Right renal pelvis (tissue), 4 donors: ENCODE data around the gene KIRREL3. TPM values are rescaled to one million over a fixed set of nuclear protein-coding genes. Genes with fewer than 3 reads are reported as not detected.

ENCODE experiments used
- DNase-seq, 4 donors: peaks; one replicate each; pipeline ENCODE4 v3.0.0-alpha.2; 2013; ENCODE audit warnings: low read depth in 4 of 4, low spot score in 3 of 4, missing footprints in 1 of 4
- polyA plus RNA-seq, 4 donors: library from polyadenylated mRNA; unstranded; fragments of 120-200 nt; gene quantifications; one replicate each; pipeline ENCODE4 v1.2.1, GENCODE V29; 2013; ENCODE audit not compliant: insufficient read length in 4 of 4

Gene KIRREL3
- polyA plus RNA-seq, 4 donors = 1.4 to 2.3 (median 1.8) TPM

DNA sequence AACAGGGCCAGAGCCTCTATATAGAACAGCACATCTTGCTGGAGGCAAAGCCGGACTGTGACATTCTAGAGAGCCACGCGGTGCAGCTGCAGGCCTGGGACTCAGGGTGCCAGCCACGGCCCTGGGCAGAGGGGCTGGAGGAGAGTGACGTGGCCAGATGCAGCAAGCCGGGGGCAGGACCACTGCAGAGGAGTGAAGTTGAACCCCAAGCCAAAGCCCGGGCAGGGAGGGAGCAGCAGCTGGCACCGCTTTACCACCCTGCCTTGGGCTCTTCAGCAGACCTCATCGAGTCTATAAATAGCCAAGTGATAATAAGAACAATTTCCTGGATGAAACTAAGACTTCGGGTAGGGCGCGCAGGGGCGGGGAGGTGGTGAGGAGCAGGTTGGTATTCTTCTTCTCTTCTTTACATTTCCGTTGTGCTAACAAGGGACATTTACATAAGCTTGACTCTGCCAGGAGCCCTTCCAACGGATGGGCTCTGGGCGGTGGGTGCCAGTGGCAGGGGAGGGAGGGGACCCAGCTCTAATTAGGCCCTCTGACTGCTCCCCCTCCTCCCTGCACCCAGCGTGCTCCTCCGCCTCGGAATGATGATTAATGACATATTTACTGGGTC, 534.9 kb downstream of the KIRREL3 start:
- no peak for DNase-seq

DNA sequence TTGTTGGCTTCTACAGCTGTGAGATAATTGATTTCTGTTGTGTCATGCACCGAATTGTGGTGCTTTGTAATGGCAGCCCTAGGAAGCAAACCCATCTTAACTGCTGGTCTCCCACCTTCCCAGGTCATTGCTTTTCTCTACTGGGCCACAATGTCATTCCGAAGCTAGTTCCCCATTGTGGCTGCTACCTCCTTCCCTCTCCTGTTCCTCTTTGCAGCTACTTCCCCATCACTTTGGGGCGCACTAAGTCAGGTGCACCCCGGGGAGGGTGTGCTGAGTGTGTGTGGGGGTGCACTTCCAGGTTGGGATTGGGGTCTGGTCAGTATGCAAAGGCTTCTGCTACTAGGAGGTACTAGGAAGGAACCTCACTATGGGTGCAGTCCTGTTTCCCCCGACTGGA, 535.8 kb downstream of the KIRREL3 start:
- no peak for DNase-seq

DNA sequence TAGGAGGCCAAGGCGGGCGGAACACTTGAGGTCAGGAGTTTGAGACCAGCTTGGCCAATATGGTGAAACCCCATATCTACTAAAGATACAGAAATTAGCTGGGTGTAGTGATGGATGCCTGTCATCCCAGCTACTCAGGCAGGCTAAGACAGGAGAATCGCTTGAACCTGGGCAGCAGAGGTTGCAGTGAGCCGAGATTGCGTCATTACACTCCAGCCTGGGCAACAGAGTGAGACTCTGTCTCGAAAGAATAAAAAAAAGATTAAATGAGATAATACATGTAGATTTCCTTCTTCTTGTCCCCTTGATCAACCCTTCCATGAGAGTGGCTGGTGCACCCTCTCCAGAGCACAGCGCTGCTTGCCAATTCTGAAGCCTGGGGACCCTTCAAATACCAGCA, 538.1 kb downstream of the KIRREL3 start:
- no peak for DNase-seq

DNA sequence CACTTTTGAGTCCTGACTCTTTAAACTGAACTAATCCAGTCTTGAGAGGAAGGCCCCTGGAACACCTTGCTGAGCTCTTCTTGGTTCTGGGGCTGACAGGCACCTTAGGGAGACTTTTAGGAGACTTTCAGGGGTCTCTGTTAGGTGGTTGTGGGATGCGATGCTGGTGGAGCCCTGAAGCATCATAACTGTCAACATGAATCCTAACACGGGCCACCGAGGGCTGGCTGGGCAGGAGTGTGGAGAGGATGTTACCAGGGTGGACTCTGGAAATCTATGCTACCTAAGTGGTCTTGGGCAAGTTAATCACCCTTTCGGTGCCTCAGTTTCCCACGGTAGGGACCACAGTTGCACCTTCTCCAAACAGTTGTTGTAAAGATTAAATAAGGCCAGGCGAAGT, 538.6 kb downstream of the KIRREL3 start:
- no peak for DNase-seq

DNA sequence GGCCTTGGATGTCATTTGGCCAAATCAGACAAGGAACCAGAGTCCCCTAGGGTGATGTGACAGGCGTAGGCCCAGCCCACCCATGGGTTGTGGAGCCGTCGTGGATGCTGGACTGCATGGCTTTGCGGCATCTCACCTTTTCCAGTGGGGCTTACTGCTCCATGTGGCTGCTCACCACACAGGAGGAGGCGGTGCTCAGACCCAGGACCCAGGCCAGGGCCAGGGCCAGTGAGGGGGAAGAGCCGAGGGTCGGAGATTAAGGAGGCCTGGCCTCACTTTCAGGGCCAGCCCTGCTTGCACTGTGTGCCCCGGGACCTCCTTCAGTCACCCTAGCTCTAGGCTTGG, 539.5 kb downstream of the KIRREL3 start:
- no peak for DNase-seq

DNA sequence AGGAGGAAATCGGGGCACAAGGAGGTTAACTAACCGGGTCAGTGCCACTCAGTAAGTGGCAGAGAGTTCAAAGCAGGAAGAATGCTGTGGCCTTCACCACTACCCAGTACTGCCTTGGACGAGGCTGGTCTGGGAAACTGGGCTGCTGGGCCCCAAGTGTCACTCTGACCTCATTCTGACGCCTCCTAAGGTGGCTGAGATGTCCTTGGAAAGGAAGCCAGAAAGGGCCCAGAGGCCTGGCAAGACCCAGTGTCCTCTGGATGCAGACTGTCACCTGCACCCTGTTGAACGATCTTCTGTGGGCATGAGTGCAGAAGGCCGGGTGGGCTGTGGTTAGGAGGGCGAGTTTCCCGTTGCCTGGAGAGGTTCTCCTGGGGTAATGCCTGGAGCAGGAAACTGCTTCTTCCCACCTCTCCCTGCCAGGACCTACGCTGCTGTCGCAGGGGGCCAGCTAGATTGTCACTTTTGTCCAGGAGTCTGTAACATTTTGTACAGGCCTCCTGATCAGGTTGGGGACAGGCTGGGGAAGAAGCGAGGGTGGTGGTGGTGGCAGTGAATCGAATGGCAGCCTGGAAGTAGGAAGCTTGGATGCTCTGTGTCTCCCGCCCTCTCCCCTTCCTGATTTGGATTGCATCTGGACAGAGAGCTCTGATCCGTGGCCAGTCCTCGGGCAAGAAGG, 540.0 kb downstream of the KIRREL3 start:
- DNase-seq = no peak

DNA sequence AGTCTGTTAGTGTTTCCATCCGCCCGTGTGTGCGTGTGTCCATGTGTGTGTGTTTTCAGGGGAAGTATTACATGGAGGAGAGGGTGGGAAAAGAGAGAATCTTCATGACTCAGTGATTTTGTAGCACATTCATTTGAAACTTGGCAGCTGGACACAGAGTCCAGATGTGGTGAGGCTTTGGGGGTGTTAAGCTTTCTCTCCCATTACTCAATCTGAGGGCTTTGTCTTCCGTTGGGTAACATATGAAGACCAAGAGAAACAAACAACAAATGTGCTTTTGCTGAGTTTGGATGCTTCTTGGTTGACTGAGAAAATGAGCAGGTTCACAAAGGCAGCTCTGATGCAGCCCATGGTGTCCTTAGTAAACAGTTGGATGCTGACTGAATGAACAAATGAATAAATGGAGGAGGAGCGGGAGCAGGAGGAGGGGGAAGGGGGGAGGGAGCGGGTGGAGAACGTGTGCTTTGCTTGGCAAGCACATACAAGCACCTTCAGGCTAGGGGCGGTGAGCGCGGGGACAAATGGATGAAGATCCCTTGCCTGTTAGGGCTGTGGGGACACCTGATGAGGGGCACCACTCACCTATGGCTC, 540.8 kb downstream of the KIRREL3 start:
- peak in 1 of 4 donors; percentile 36 for DNase-seq

DNA sequence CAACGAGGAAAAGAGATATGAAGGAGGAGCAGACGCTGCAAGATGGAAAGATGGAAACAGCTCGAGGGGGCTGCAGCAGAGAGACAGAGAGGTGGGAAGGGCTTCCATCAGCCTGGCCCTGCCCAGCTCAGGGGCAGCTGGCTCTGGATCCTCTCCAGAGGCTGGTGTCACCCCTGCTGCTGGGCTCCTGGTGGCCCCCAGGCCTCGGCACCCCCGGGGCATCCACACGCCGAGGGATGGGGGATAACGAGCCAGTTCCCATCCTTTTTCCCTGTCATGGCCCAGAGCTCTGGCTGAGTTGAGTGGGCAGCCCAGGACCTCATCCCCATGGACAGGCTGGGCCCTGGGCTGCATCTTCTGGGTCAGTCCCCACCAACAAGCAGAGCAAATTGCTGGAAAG, 542.8 kb downstream of the KIRREL3 start:
- DNase-seq = no peak

DNA sequence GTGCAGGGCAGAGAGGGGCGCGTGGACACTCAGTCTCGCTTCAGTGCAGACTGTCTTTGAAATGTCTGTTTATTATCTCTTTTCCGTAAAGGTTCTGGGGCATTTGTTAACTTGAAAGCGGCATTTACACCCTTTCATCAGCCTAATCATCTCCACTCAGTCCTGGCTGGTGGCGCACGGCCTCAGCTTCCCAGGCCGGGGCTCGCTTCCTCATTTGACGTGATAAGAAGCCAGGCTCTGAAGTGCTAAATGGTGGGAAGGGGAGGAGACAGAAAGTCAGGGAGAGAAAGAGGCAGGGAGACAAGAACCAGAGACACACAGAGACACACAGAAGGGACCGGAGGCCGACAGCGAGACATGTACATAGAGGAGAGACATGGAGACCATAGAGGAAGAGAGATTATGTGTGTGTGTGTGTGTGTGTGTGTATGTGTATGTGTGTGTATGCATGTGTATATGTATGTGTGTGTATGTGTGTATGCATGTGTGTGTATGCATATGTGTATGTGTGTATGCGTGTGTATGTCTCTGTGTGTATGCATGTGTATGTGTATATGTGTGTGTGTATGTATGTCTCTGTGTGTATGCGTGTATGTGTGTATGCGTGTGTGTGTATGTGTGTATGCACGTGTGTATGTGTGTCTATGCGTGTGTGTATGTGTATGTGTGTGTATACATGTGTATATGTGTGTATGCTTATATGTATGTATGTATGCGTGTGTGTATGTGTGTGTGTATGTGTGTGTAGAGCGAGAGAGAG, 543.6 kb downstream of the KIRREL3 start:
- DNase-seq = no peak

DNA sequence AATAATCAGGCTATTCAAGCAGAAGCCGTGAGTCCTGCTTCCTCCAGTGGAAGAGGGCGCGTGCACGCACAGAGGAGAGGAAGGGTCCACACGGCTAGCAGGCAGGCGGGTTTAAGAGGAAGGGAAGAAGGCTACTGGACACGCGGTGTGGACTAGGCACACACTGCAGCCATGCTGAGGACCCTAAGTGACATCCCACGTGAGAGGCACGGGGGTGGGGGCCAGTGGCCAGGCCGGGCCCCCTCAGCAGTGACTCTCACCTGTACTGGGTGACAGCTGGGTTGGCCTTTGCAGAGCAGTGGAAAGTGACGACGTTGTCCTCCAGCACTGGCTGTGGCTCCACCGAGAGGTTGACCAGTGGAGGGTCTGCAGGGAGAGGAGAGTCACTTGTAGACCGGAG, 544.5 kb downstream of the KIRREL3 start:
- DNase-seq = no peak

DNA sequence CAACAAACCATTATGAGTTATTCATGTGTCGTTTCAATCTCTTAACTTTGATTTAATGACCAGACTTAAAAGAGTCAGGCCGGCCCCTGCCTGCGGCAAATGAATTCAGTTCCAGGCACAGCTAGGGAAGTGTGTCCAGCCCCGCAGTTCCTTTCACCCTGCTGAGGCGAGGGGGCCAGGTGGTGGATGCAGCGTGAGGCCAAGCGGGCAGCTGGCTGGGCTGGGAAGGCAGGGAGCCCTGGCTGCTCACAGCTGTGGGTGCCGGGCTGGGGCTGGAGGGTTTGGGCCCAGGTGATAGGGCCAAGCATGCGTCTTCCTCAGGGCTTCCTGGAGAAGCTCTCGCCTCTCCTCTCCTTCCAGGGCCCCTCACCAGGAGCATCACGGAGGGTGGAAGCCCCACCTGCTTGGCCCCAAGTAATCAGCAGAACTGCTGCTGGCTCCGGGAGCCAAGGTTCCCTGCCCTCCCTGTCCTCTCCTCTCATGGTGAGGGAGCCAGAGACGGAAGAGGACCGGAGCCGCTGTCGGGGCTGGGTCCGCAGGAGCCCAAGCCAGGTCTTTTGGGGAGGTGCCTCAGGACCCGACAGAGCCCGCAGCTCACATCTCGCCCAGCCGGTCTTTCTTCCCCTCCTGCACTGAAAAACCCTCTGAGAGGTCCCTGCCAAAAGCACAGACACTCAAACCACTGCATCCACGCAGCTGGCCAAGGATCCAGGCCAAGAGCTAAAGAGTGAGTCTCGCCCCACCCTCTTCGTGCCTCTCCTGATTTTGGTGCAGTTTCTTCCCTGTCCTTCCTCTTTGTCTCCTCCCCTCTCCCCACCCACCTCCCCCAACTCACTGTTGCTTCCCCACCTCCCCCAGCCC, 548.1 kb downstream of the KIRREL3 start:
- no peak for DNase-seq

DNA sequence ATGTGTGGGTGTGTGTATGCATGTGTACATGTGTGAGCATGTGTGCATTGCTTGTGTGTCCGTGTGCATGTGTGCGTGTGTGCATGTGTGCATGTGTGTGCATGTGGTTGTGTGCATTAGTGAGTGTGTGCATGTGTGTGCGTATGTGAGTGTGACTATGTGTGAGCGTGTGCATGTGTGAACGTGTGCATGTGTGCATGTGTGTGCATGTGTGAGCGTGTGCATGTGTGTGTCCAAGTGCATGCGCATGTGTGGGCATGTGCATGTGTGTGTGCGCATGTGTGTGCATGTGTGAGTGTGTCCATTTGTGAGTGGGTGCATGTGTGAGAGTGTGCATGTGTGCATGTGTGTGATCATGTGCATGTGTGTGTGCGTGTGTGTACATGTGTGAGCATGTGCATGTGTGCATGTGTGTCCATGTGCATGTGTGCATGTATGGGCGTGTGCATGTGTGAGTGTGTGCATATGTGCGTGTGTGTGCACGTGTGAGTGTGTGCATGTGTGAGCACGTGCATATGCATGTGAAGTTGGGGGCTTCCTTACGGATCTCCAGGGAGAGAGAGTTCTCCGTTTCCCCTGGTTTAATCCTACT, 549.3 kb downstream of the KIRREL3 start:
- DNase-seq = no peak

DNA sequence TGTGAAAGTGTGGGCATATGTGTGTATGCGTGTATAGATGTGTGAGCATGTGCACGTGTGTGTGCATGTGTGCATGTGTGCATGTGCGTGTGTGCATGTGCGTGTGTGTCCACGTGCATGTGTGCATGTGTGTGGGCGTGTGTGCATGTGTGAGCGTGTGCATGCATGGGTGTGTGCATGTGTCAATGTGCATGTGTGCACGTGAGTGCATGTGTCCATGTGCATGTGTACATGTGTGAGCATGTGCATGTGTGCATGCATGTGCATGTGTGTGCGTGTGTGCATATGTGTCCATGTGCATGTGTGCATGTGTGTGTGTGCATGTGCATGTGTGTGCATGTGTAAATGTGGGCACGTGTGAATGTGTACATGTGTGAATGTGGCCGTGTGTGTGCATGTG, 549.8 kb downstream of the KIRREL3 start:
- no peak for DNase-seq

DNA sequence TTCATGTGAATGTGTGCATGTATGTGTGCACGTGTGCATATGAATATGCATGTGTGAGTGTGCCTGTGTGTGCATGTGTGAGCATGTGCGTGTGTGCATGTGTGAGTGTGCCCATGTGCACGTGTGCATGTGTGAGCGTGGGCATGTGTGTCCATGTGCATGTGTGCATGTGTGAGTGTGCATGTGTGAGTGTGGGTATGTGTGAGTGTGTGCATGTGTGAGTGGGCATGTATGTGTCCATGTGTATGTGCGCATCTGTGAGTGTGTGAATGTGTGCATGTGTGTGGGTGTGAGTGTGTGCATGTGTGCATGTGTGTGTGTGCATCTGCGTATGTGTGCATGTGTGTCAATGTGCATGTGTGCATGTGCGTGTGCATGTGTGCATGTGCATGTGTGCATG, 550.4 kb downstream of the KIRREL3 start:
- DNase-seq = no peak

DNA sequence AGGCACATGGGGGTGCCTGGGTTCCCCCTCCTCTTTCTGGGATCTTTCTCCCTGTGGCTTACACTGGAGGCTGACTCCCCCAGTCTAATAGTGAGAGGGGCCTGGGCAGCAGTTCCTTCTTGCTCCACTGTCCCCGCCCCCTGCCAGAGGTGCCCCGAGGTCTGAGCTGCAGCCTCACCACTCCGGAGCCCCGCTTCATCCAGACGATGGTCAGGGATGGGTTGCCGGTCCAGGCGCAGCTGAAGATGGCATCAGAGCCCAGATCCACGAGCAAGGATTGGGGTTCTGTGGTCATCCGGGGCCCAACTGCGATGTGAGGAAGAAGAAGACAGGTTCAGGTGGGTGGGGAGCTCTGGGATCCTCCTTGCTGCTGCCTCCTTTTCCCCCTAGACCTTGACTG, 554.0 kb downstream of the KIRREL3 start:
- no peak for DNase-seq

DNA sequence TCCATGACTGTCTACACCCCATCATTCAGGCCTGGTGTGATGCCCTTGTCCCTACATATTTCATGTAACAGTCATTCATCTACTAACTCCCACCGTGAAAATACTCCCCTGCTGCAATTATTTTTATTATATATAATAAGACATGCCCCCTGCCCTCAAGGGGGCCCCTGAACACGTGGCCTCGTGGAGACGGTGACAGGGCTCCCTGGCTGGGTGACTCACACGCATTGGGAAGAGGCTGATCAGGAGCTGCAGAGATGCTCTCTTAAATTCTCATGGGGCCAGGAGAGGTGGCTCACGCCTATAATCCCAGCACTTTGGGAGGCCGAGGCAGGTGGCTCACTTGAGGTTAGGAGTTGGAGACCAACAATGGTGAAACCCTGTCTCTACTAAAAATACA, 556.5 kb downstream of the KIRREL3 start:
- no peak for DNase-seq

DNA sequence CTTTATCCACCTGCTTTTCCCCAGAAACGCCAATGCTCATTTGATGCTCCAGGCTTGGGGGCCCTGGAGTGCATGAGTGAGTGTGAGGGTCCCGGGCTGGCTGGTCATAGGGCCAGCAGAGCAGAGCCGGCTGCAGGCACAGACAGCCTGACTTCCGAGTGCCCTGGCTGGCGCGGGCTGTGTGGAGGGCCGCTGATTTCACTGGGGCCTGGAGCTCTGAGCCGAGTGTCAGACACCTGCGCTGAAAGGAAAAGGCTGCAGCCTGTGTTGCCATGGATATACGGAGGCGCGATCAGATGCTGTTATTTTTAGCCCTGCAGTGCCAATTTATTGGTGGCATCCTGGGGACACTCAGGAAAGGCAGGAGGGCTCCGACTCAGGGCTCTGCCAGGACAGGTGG, 557.5 kb downstream of the KIRREL3 start:
- no peak for DNase-seq

DNA sequence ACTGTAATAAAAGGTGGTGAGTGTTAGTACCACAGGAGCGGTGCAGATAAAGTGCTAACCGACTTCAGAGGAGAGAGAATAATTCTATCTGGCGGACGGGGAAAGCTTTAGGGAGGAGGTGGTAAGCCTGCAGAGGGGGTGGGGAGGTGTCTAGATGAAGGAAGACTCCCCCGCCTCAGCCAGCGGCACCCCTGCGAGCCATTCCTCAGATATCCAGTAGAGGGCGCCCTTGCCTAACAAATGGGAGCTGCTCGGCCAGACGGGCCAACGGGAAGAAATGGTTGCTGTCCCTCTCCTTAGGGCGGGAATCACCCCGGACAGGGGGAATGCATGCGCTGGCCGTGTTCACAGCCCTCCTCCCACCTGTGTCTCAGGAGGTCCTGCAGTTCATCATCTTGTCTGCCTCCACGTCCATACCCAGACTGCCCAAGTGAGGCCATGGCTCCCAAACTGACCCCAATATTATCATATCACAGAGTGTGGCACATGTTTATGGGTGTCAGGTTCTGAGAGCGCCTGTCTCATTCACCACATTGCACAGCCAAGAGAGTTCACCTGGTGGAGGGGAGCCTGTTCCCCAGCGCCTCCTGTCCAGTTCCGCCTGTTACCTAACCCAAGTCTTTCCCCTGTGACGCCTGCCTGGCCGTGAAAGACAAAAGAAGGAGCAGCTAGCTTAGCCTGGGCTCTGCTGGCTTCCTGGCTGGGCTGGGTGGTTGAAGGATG, 559.6 kb downstream of the KIRREL3 start:
- peak; percentile 73 to 85 (median 79) for DNase-seq

DNA sequence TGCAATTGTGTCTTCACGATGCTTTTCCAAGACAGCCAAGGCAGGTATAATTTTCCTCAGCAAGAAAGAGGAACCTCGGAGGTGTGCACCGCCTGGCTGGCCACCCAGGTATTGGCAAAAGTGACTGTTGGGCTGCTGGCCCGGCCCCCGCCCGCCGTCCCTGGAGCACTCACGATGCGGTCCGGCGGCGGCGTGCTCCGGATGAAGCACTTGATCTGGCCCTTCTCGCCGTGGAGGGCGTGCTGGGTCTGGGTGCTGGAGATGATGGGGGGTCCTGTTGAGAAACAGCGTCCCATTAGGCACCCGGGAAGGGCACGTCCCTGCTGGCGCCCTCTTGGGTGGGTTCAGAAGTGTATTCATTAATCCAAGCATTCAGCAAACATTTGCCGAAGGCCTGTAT, 560.3 kb downstream of the KIRREL3 start:
- DNase-seq = no peak

DNA sequence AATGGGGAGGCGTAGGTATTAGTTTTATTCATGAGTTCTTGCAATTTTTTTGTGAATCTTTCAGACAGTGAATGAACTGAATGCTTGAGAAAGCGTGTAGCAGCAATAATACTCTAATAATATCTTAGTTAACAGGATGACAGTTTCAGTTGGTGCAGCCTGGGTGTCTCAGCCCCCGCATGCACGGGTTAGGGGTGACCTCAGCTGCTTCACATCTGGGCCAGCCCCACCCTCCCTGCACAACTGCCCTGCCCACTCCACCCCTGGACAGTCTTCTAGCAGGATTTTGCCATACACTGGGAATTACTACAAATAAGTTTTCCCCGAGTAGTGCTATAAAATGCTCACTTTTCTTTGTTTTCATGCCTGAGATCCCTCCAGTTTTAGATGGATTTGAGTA, 561.9 kb downstream of the KIRREL3 start:
- DNase-seq = no peak
